OCI-LY3 (cell line): ENCODE results near the gene HSPG2.

Experiments used
- CTCF ChIP-seq: fragments of 200-600, 300-600 bp; sonication (generic); IDR thresholded peaks from 2 replicates; pipeline ENCODE4 v1.5.1; 2014; ENCODE audit warnings: antibody characterized with exemption, low read length, low read depth
- EZH2phosphoT487 ChIP-seq: fragments of 200-600 bp; shearing (Covaris generic); IDR thresholded peaks from 2 replicates; pipeline ENCODE4 v1.6.1; 2018; ENCODE audit warnings: antibody characterized with exemption, mixed run types, low read depth

GRCh38 chr1:21848524-21849174 lies 88.5 kb downstream of the HSPG2 start:
- no peak for TF ChIP-seq CTCF
- TF ChIP-seq EZH2phosphoT487 = no peak
